ENCODE measurements around the gene LMX1B.

Gene LMX1B

DNA sequence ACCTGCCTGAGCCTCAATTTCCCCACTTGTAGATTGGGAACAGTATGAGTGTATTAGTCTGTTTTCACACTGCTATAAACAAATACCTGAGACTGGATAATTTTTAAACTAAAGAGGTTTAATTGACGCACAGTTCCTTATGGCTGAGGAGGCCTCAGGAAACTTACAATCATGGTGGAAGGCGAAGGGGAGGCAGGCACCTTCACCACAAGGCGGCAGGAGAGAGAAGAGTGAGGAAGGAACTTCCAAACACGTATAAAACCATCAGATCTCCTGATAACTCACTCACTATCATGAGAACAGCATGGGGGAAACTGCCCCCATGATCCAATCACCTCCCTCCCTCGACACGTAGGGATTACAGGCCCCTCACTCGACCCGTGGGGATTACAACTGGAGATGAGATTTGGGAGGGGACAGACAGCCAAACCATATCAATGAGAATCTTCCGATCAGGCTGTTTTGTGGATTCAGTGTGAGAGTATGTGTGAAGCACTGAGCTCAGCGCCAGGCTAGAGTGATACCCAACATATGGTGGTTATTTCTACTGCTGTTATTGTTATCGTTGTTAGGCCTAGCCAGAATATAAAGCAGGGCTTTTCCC is 14.6 kb upstream of the LMX1B start:
- DNase-seq (ENCODE audit: low read depth, low spot score) = no peak
- H3K27ac ChIP-seq = no peak overlapping the region

GRCh38 chr9:126604059-126605055 is 9.4 kb upstream of the LMX1B start:
- no peak for DNase-seq (ENCODE audit: low read depth, low spot score)
- no peak overlapping the region for H3K27ac ChIP-seq

- no peak for DNase-seq (ENCODE audit: low read depth, low spot score)
- no peak overlapping the region for H3K27ac ChIP-seq
Observed at GRCh38 chr9:126605792-126606482, 7.8 kb upstream of the LMX1B start.

DNA sequence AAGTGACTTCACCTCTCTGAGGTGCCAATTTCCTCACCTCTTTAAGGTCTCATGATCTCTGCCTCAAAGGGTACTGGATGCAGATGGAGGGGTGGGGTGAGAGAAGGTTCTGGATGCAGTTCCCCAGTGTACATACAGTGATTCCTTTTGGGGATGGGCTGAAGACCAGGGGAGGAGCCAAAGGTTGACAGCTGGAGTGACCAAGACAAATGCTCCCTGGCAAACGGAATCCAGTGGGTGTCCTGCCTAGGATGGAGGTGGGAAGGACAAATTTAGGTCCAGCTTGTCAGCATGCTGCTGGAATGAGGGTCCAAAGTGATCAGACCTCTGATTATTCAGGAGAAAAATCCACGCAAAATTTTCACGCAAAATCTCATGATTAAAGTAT is 7.3 kb upstream of the LMX1B start:
- H3K27ac ChIP-seq = no peak overlapping the region
- DNase-seq (ENCODE audit: low read depth, low spot score) = no peak

GRCh38 chr9:126607086-126607485 is 6.6 kb upstream of the LMX1B start:
- no peak overlapping the region for H3K27ac ChIP-seq
- DNase-seq (ENCODE audit: low read depth, low spot score) = no peak

GRCh38 chr9:126607731-126608130 is 6.0 kb upstream of the LMX1B start:
- H3K27ac ChIP-seq = no peak overlapping the region
- DNase-seq (ENCODE audit: low read depth, low spot score) = no peak

DNA sequence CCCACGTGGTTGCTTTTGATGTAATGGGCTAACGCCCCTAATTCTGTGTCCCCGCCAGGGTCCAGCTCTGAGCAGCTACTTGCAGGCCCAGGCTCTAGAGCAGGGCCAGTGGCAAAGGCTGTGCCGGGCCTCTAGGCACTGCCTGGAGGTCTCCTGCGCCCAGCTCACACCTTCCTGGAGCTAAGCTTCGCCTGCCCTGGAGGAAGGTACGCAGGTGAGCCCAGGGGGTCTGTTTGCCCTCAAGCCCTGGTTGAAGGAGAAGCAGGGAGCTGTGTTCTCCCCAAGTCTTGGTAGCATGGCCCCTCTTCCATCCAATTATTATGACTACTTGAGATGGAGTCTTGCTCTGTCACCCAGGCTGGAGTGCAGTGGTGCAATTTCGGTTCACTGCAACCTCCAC is 5.2 kb upstream of the LMX1B start:
- no peak for DNase-seq (ENCODE audit: low read depth, low spot score)
- no peak overlapping the region for H3K27ac ChIP-seq

DNA sequence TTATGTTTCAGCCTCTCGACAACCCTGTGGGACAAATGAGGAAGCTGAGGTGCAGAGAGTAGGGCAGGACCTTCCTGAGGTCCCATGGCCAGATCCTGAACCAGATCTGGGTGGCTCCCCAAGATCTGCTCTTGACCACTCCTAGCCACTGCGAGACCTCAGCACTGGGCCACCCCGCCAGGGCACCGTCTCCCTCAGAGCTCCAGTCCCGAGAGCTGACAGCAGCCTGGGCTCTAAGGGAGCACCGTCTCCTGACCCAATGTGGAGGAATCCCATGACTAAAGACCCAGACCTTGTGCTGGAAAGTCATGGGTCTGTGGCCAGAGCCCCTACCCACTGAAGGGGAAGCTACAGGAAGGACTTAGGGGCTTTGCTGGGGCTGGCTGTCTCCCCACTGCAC is 4.5 kb upstream of the LMX1B start:
- H3K27ac ChIP-seq = no peak overlapping the region
- DNase-seq (ENCODE audit: low read depth, low spot score) = no peak

DNA sequence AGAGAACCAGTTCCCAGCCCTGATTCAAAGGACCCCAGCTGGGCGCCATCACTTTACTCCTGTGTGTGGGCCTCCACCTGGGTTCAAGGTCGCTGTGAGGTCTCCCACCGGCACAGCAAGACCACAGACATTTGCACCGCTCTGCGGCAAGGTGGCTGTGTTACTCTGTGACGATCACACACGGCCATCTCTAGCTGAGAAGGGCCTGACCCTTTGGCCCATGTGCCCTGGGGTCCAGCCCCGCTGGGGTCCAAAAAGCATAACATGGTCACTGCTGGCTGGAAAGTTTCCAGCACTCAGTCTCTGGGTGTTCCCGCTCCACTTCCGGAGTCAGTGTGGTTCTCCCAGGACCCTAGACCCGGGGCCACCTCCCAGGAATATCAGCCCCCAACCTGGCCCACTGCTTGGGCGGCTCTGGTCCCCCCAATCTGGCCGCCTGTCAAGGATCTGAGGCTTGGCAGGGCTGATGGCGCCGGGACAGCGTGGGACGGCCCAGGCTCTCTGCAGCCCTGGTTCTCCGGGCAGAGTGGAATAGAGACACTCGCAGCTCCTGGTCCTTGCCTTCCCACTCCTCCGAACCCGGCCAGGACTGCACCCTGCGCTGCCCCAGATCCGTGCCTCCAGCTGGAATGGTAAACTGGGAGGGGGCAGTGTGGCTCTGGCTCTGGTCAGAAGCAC is 3.9 kb upstream of the LMX1B start:
- no peak for DNase-seq (ENCODE audit: low read depth, low spot score)
- H3K27ac ChIP-seq = no peak overlapping the region

GRCh38 chr9:126611193-126611591 is 2.5 kb upstream of the LMX1B start:
- DNase-seq (ENCODE audit: low read depth, low spot score) = no peak
- H3K27ac ChIP-seq = no peak overlapping the region

DNA sequence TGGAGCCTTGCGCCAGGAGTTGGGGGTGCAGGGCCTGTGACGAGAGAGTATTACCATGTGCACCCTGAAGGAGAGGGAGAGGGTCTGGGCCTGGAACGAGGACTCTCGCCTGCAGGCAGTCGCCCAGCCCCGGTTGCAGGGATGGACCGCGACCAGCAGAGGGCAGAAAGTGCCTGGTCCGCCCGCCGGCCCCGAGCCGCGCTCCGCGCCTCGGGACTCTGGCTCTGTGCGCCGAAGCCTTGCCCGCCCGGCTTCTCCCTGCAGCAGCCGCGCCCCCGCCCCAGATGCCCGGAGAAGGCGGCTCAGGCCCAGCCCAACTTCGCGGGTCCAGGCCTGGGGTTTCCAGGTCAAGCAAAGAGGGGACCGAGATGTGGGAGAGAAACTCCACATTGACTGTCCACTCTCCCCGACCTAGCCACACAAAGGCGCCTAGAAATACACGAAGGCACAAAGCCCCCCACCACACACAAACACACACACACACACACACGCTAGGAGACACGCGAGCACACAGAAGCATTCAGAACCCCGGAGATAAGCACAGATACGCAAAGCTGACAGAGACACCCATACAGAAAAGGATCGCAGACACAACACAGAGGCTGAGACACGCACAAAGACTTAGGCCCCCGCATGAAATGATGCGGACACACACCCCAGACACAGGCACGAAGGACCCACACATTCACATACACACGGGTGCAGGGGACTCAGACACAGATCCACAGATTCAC is 2.0 kb upstream of the LMX1B start:
- DNase-seq (ENCODE audit: low read depth, low spot score) = no peak
- H3K27ac ChIP-seq = no peak overlapping the region

DNA sequence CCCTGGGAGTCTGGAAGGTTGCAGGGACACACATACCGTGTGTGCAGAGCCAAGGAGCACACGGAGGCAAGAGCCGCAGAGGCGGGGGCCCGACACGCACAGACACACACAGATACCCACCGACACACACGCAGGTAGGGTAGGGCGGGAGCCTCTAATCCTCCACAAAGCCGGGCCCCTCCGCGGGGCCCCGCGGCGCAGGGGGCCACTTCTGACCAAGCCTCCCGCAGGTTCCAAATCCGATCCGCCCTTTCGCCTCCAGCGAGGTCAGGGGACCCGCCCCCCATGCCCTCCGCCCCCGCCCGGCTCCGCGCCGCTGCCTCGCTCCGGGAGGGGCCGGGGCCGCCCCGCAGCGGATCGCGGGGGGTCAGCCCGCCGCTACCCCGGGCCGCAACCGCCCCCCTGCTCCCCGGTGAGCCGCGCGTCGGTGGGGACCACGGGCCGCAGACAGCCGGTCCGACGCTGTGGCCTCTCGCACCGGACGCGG is 1.4 kb upstream of the LMX1B start:
- no peak overlapping the region for H3K27ac ChIP-seq
- no peak for DNase-seq (ENCODE audit: low read depth, low spot score)

DNA sequence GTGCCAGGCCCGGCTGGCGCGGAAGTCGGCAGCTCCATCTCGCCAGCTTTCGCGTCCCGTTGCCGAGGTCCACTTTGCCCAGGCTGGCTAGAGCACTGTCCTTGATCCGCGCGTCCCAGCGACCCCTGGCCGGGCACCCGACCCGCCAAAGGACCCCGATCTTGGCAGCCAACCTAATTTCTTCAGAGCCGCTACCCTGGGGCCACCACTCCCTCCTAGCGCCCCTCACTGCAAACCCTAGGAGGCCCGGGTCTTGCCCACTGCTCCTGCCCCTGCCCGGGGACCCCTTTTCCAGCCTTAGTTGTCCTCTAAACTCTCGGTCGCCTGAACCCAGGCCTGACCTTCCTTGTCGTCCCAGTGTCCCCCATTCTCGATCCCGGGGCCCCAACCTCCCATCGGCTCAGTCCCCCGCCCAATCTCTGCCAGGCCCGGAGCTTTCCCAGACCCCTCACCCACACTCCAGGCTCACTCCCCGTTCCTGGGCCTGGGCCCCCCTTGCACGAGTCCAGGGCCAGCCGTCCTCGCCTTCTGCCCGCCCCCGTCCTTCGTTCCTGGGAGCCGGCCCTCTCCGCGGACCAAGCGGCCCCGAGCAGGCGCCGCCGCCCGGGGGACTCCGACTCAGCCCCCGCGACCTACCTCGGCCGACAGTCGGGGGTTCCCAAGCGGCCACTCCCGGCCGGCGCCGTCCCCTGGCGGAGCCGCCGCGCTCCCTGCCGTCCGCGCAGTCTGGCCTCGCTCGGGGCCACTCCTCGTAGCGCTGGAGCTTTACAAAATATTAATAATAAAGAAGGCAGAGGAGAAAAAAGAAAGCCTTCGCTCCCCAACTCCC is 701 bp upstream of the LMX1B start:
- no peak overlapping the region for H3K27ac ChIP-seq
- DNase-seq (ENCODE audit: low read depth, low spot score) = no peak

- H3K27ac ChIP-seq = no peak overlapping the region
- DNase-seq (ENCODE audit: low read depth, low spot score) = no peak
Observed at GRCh38 chr9:126614088-126614454, 343 bp downstream of the LMX1B start.

- H3K27ac ChIP-seq = no peak overlapping the region
Observed at GRCh38 chr9:126614455-126615244, 922 bp downstream of the LMX1B start.

DNA sequence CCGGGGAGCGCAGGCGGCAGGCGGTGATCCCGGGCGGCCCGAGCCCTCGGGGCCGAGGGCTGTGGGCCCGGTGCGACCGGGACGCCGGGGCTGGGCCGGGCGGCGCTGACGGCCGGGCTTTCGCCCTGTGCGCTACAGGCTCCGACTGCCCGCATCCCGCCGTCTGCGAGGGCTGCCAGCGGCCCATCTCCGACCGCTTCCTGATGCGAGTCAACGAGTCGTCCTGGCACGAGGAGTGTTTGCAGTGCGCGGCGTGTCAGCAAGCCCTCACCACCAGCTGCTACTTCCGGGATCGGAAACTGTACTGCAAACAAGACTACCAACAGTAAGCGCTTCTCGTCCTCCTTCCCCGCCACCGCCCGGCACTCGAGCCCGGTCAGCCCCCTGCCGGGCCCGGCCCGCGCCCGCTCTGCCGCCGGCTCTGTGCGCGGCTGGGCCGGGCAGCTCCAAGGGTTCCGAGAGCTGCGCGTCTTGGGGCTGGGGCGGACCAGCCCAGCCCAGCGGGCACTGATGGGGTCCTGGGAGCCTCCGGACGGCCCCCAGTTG is 1.6 kb downstream of the LMX1B start:
- DNase-seq (ENCODE audit: low read depth, low spot score) = no peak
- no peak overlapping the region for H3K27ac ChIP-seq

More at GRCh38 chr9:126614455-126615244, 922 bp downstream of the LMX1B start:
- DNase-seq (ENCODE audit: low read depth, low spot score) = no peak

GRCh38 chr9:126615791-126616447 is 2.2 kb downstream of the LMX1B start:
- no peak overlapping the region for H3K27ac ChIP-seq
- DNase-seq (ENCODE audit: low read depth, low spot score) = no peak
